ENCODE measurements around the gene GLIPR1. TPM values are rescaled to one million over a fixed set of nuclear protein-coding genes. Genes with fewer than 3 reads are reported as not detected.

The GLIPR1 gene
- total and polyA plus RNA-seq, 2 donors (not counting 3 experiments of a cell fraction or from before 2014, with no cell fraction given) = 98.8 to 108 TPM

DNA sequence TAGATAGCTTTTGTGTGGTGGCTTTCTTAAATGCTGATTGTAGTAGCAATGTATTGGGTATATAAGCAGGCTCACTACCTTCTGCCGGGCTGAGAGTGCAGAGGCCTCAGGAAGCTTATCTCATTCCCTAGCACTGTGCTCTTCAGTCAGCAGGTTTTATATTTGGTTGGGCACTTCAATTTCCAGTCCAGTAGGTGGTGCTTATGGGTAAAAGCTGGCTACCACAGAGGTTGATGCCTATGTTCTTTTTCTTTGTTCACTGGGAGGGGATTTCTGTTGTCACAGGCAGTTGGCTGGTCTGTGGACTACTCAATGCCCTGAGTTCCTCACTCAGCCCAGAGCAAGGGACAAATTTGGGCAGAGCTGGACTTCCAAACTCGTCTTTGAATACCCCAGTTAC lies 43.0 kb upstream of the GLIPR1 start:
- Histone ChIP-seq H3K9me1 (replicated peaks; ENCODE audit: control insufficient read depth, extremely low read depth, insufficient read depth, low read length) (no peaks in the 10 kb centered on the region), H3K36me3 (ENCODE audit: control insufficient read depth in 2 of 2, extremely low read depth in 1 of 2, insufficient read depth in 2 of 2, low read length in 2 of 2) (no peaks in the 10 kb centered on the region), H3K4me2 (ENCODE audit: insufficient read depth, low read length) (no peak overlapping the region), H4K20me1 (replicated peaks; ENCODE audit: control insufficient read depth, extremely low read depth, insufficient read depth, low read length) (no peaks in the 10 kb centered on the region), H3K4me1 (ENCODE audit: control insufficient read depth, extremely low read depth, insufficient read depth, low read length) (no peaks in the 10 kb centered on the region), H3K79me2 (ENCODE audit: control insufficient read depth, insufficient read depth, low read length) (no peaks in the 10 kb centered on the region), H3K27me3 (ENCODE audit: control insufficient read depth in 2 of 2, insufficient read depth in 2 of 2, low read length in 2 of 2) (no peaks in the 10 kb centered on the region), H3K9ac (replicated peaks; ENCODE audit: extremely low read depth, insufficient read depth, low read length) (no peak overlapping the region), H3K9me3 (replicated peaks; ENCODE audit: control insufficient read depth, insufficient read depth, low read length) (no peaks in the 10 kb centered on the region), H2AFZ (ENCODE audit: low read depth, low read length) (no peak overlapping the region), H3K27ac (ENCODE audit: insufficient read depth, low read depth, low read length) (no peak overlapping the region), H3K4me3 (replicated peaks in 1 of 3; ENCODE audit: insufficient read depth in 1 of 3, low read depth in 1 of 3, low read length in 3 of 3) (no peak overlapping the region)
- dilution Hi-C loops (cut with MboI; ENCODE audit: extremely low pct_ligation_motif_present, low sequenced_read_pairs) (no loop called here), intact Hi-C loops (cut with micrococcal nuclease) (loop anchor here (1.0 to 2.0 kb wide), 2 partner anchors 51 to 68 kb away; no protein-coding TSS in a partner anchor)
- TF ChIP-seq EZH2 (IDR thresholded peaks at IDR 0.05; ENCODE audit: borderline replicate concordance, low read depth, low read length, severe bottlenecking) = no peak
- TF ChIP-seq, protein P1, sequence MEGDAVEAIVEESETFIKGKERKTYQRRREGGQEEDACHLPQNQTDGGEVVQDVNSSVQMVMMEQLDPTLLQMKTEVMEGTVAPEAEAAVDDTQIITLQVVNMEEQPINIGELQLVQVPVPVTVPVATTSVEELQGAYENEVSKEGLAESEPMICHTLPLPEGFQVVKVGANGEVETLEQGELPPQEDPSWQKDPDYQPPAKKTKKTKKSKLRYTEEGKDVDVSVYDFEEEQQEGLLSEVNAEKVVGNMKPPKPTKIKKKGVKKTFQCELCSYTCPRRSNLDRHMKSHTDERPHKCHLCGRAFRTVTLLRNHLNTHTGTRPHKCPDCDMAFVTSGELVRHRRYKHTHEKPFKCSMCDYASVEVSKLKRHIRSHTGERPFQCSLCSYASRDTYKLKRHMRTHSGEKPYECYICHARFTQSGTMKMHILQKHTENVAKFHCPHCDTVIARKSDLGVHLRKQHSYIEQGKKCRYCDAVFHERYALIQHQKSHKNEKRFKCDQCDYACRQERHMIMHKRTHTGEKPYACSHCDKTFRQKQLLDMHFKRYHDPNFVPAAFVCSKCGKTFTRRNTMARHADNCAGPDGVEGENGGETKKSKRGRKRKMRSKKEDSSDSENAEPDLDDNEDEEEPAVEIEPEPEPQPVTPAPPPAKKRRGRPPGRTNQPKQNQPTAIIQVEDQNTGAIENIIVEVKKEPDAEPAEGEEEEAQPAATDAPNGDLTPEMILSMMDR (IDR thresholded peaks at IDR 0.05; ENCODE audit: extremely low read depth in 1 of 2, insufficient read depth in 1 of 2, low read depth in 1 of 2, low read length in 2 of 2) = peak; percentile 16 to 39
- ChIA-PET POLR2A (interaction anchor here (0.8 kb wide), 1 partner anchor 47 kb away, joined by 3 read pairs; the partner anchor contains the start of gene GLIPR1L2), CTCF (interaction anchor here (0.6 to 2.2 kb wide), 21 partner anchors 9 to 1149 kb away, joined by 3 to 17 read pairs (median 4); partner anchors contain the start of genes GLIPR1, GLIPR1L1 and GLIPR1L2)
- BruUV-seq (replicated peaks) = no TSS peak
- peak; percentile 73 for FAIRE-seq
- peak; percentile 42 for DNase-seq (ENCODE audit: low read depth, low spot score)

DNA sequence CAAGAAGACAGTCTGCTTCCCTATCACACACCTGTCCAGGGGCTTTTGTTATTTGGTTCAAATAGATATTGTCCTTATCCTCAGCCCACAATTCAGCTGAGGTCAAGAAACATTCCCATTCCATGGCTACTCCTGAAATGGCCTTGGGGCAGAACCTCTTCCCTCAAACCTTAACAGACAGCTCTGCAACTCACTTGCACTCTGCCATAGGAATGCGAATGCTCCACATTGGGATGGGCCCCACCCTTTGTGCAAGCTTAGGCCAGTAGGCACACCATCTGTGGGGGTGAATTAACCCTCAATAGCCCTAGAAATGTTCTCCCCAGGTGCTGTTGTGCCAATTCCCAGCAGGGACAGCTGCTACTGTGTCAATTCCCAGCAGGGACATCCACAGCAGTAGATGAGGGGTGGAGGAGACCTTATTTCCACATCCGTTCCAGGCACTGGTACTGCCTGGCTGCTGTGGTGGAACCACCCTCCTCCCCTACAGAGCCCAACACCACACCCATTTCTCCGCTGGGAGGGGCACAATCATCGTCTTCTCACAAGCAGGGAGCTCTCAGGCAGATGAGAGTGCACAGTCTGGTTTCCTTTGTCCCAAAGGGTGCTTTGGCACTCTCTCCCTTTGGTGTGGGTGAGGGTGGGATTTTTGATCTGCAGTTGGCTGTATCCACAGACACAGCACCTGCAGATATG lies 42.3 kb upstream of the GLIPR1 start:
- H3K36me3 ChIP-seq (ENCODE audit: control insufficient read depth in 2 of 2, extremely low read depth in 1 of 2, insufficient read depth in 2 of 2, low read length in 2 of 2) = no peaks in the 10 kb centered on the region
- POLR2A ChIA-PET = interaction anchor here (0.8 kb wide), 1 partner anchor 47 kb away, joined by 3 read pairs; the partner anchor contains the start of gene GLIPR1L2
- BruUV-seq (replicated peaks) = no TSS peak
- no peaks in the 10 kb centered on the region for H3K9me3 ChIP-seq (replicated peaks; ENCODE audit: control insufficient read depth, insufficient read depth, low read length)
- intact Hi-C loops (cut with micrococcal nuclease) = no loop called here
- CTCF ChIA-PET = interaction anchor here (0.8 to 2.2 kb wide), 17 partner anchors 9 to 1148 kb away, joined by 3 to 17 read pairs (median 4); partner anchors contain the start of genes GLIPR1, GLIPR1L1 and GLIPR1L2
- H3K79me2 ChIP-seq (ENCODE audit: control insufficient read depth, insufficient read depth, low read length) = no peaks in the 10 kb centered on the region
- no peaks in the 10 kb centered on the region for H3K4me1 ChIP-seq (ENCODE audit: control insufficient read depth, extremely low read depth, insufficient read depth, low read length)
- FAIRE-seq (no peak), DNase-seq (ENCODE audit: low read depth, low spot score) (no peak)
- dilution Hi-C loops (cut with MboI; ENCODE audit: extremely low pct_ligation_motif_present, low sequenced_read_pairs) = no loop called here
- H3K27ac ChIP-seq (ENCODE audit: insufficient read depth, low read depth, low read length) = no peak overlapping the region
- H2AFZ ChIP-seq (ENCODE audit: low read depth, low read length) = no peak overlapping the region
- TF ChIP-seq EZH2 (IDR thresholded peaks at IDR 0.05; ENCODE audit: borderline replicate concordance, low read depth, low read length, severe bottlenecking) (no peak), FOS (IDR thresholded peaks at IDR 0.05; ENCODE audit: borderline replicate concordance, insufficient read depth, low read length) (no peak), POLR2AphosphoS5 (IDR thresholded peaks at IDR 0.05; ENCODE audit: insufficient read depth, low read depth, low read length) (no peak)
- H3K27me3 ChIP-seq (ENCODE audit: control insufficient read depth in 2 of 2, insufficient read depth in 2 of 2, low read length in 2 of 2) = no peaks in the 10 kb centered on the region
- no peaks in the 10 kb centered on the region for H4K20me1 ChIP-seq (replicated peaks; ENCODE audit: control insufficient read depth, extremely low read depth, insufficient read depth, low read length)
- H3K4me2 ChIP-seq (ENCODE audit: insufficient read depth, low read length) = no peak overlapping the region
- no peak overlapping the region for H3K9ac ChIP-seq (replicated peaks; ENCODE audit: extremely low read depth, insufficient read depth, low read length)
- H3K9me1 ChIP-seq (replicated peaks; ENCODE audit: control insufficient read depth, extremely low read depth, insufficient read depth, low read length) = no peaks in the 10 kb centered on the region
- no peak overlapping the region for H3K4me3 ChIP-seq (replicated peaks in 1 of 3; ENCODE audit: insufficient read depth in 1 of 3, low read depth in 1 of 3, low read length in 3 of 3)
